T-cell (primary cell): ENCODE results near the gene COL4A1. TPM values are rescaled to one million over a fixed set of nuclear protein-coding genes. Genes with fewer than 3 reads are reported as not detected.

Experiments
- ATAC-seq, 4 experiments: fragments of 200-7000 bp in 3 of 4; fragments of 150-1000 bp in 1 of 4; cut with Tn5 transposase; replicated peaks in 1 of 4; 1 replicate in 3 of 4; 2 replicates in 1 of 4; pipeline ENCODE4 v1.10.0; 2021; ENCODE audit warnings: moderate library complexity in 3 of 4, mild to moderate bottlenecking in 2 of 4, moderate number of reproducible peaks in 1 of 4
- CTCF ChIA-PET, 2 donors: fragments of 300-600 bp; sonication (Branson Sonifier 250); formaldehyde crosslinking; loops; one replicate each; lab custom pipeline; 2022; ENCODE audit warnings: antibody characterized with exemption in 2 of 2; lab: Charles Lee
- POLR2A ChIA-PET, 2 donors: fragments of 300-600 bp; sonication (Branson Sonifier 250); formaldehyde crosslinking; loops; one replicate each; lab custom pipeline; 2022; ENCODE audit warnings: antibody characterized with exemption in 2 of 2; lab: Charles Lee
- DNase-seq, 35 experiments: peaks; one replicate each; pipeline versions ENCODE4 v3.0.0 to v3.0.0-alpha.2; 2013 to 2023
- H3K27ac ChIP-seq: one replicate; pipeline ENCODE4 v1.5.1; 2013; ENCODE audit warnings: low read length
- H3K27me3 ChIP-seq, 2 experiments: replicated peaks in 1 of 2; 1 replicate in 1 of 2; 2 replicates in 1 of 2; pipeline versions ENCODE4 v1.6.1 to v1.7.0; 2013; ENCODE audit warnings: low read length in 1 of 2, mixed read lengths in 1 of 2; ENCODE audit not compliant: control insufficient read depth in 2 of 2, insufficient read depth in 2 of 2; ENCODE audit errors: extremely low read depth in 1 of 2
- H3K36me3 ChIP-seq, 2 donors: 1 replicate in 1 of 2; 2 replicates in 1 of 2; pipeline versions ENCODE4 v1.6.1 to v1.7.0; 2013; ENCODE audit warnings: low read length in 1 of 2; ENCODE audit not compliant: control insufficient read depth in 2 of 2, insufficient read depth in 1 of 2; ENCODE audit errors: extremely low read depth in 1 of 2
- H3K4me1 ChIP-seq, 2 experiments: 1 replicate in 1 of 2; 2 replicates in 1 of 2; pipeline versions ENCODE4 v1.6.1 to v1.7.0; 2013; ENCODE audit warnings: low read length in 2 of 2, mixed read lengths in 1 of 2; ENCODE audit not compliant: insufficient read depth in 2 of 2, control insufficient read depth in 1 of 2; ENCODE audit errors: extremely low read depth in 1 of 2
- H3K4me3 ChIP-seq, 2 donors: 1 replicate in 1 of 2; 2 replicates in 1 of 2; pipeline versions ENCODE4 v1.5.1 to v1.7.0; 2013; ENCODE audit warnings: mild to moderate bottlenecking in 2 of 2, low read length in 1 of 2, moderate library complexity in 1 of 2; ENCODE audit not compliant: control insufficient read depth in 1 of 2; ENCODE audit errors: extremely low read depth in 1 of 2
- H3K9me3 ChIP-seq: 2 replicates; pipeline ENCODE4 v1.7.0; 2013
- H3K27ac Mint-ChIP-seq, 2 donors: one replicate each; pipeline ENCODE4 v1.8.0; 2020 to 2021; ENCODE audit warnings: mild to moderate bottlenecking in 2 of 2, mixed read lengths in 2 of 2
- H3K27me3 Mint-ChIP-seq, 2 donors: one replicate each; pipeline ENCODE4 v1.8.0; 2021 to 2022; ENCODE audit warnings: mixed read lengths in 2 of 2
- H3K36me3 Mint-ChIP-seq: one replicate; pipeline ENCODE4 v1.8.0; 2021; ENCODE audit warnings: mixed read lengths
- H3K4me1 Mint-ChIP-seq, 3 donors: one replicate each; pipeline ENCODE4 v1.8.0; 2020 to 2022; ENCODE audit warnings: mixed read lengths in 3 of 3, mild to moderate bottlenecking in 1 of 3
- H3K4me3 Mint-ChIP-seq, 3 donors: one replicate each; pipeline ENCODE4 v1.8.0; 2020 to 2022; ENCODE audit warnings: mild to moderate bottlenecking in 3 of 3, mixed read lengths in 3 of 3, moderate library complexity in 3 of 3
- H3K9me3 Mint-ChIP-seq, 3 donors: one replicate each; pipeline ENCODE4 v1.8.0; 2020 to 2022; ENCODE audit warnings: mixed read lengths in 3 of 3
- WGBS: methylation state at CpG from one replicate; pipeline ENCODE4 v1.1.5; 2013; ENCODE audit warnings: missing lambda C conversion rate; ENCODE audit not compliant: insufficient coverage; 5-methylcytosine and 5-hydroxymethylcytosine counted together
- total RNA-seq, 35 experiments: library from RNA in 6 of 35; stranded (reverse) in 6 of 35; fragments of 120-200 nt in 1 of 35; gene quantifications; one replicate each; pipeline versions ENCODE4 v1.2.1 to v1.2.4 and lab custom pipeline; 2013 to 2026

COL4A1 gene
- total RNA-seq, 5 donors from 2014 or later (not counting 1 experiment from before 2014, with no cell fraction given), result 0.49 to 1.3 (median 0.85) TPM; not detected in 2

DNA sequence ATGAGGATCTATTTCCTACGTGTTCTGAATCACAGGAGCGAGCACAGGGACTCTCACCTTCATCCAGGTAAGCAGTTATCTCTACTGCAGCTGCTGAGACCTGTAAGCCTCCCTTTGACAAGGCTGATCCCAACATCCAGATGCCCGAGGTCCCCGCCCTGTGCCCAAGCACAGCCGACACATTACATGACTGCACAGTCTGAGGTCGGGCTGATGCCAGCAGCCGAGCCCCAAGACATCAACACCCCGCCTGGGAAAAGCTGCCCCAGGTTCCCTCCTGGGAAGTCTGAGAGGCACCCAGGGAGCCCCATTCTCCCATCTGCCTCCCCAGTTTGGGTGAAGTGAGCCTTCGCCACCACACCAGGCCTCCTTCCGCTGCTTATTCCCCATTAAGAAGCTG is 95.9 kb downstream of the COL4A1 start:
- H3K36me3 Mint-ChIP-seq, result no peaks in the 10 kb centered on the region
- no peaks in the 10 kb centered on the region for H3K9me3 ChIP-seq
- H3K27ac ChIP-seq, result no peak overlapping the region
- DNase-seq (no peak), ATAC-seq (no peak)
- H3K27me3 Mint-ChIP-seq, result peaks cover 0 to 5% of the 10 kb centered on the region in 2 donors
- CTCF ChIA-PET, result interaction anchor here in 1 of 2 donors (0.7 kb wide), 1 partner anchor 616 kb away, joined by 3 read pairs; no protein-coding TSS in a partner anchor
- no peaks in the 10 kb centered on the region for H3K4me1 ChIP-seq
- no peak overlapping the region for H3K27ac Mint-ChIP-seq
- no peaks in the 10 kb centered on the region for H3K36me3 ChIP-seq
- H3K4me3 Mint-ChIP-seq, result no peak overlapping the region
- WGBS, result 76% methylated on average over 8 of the region's 10 CpGs
- H3K4me3 ChIP-seq, result no peak overlapping the region
- H3K27me3 ChIP-seq, result peaks cover 0 to 22% of the 10 kb centered on the region in 2 experiments
- POLR2A ChIA-PET, result no interaction called here
- H3K4me1 Mint-ChIP-seq, result no peaks in the 10 kb centered on the region
- H3K9me3 Mint-ChIP-seq, result no peaks in the 10 kb centered on the region

DNA sequence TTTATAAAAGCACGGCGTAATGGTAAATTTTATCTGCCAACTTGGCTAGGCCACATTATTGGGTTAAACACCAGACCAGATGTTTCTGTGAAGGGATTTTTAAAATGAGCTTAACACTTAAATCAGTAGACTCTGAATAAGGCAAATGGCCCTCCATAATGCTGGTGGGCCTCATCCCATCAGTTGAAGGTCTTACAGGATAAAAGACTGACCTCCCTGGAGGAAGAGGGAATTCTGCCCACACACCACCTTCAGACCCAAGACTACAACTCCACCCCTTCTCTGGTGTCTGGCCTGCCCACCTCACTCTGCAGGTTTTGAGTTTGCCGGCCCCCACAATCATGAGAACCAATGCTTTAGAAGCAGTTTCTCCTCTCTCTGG is 96.4 kb downstream of the COL4A1 start:
- Mint-ChIP-seq H3K4me1 (no peaks in the 10 kb centered on the region), H3K36me3 (no peaks in the 10 kb centered on the region), H3K27ac (no peak overlapping the region), H3K27me3 (peaks cover 0 to 5% of the 10 kb centered on the region in 2 donors), H3K4me3 (no peak overlapping the region), H3K9me3 (no peaks in the 10 kb centered on the region)
- ChIA-PET CTCF (no interaction called here), POLR2A (no interaction called here)
- ATAC-seq (no peak), DNase-seq (no peak)
- Histone ChIP-seq H3K36me3 (no peaks in the 10 kb centered on the region), H3K4me3 (no peak overlapping the region), H3K9me3 (no peaks in the 10 kb centered on the region), H3K4me1 (no peaks in the 10 kb centered on the region), H3K27ac (no peak overlapping the region), H3K27me3 (peaks cover 0 to 22% of the 10 kb centered on the region in 2 experiments)
- no CpG with 5 or more reads among the region's 3 CpGs for WGBS

DNA sequence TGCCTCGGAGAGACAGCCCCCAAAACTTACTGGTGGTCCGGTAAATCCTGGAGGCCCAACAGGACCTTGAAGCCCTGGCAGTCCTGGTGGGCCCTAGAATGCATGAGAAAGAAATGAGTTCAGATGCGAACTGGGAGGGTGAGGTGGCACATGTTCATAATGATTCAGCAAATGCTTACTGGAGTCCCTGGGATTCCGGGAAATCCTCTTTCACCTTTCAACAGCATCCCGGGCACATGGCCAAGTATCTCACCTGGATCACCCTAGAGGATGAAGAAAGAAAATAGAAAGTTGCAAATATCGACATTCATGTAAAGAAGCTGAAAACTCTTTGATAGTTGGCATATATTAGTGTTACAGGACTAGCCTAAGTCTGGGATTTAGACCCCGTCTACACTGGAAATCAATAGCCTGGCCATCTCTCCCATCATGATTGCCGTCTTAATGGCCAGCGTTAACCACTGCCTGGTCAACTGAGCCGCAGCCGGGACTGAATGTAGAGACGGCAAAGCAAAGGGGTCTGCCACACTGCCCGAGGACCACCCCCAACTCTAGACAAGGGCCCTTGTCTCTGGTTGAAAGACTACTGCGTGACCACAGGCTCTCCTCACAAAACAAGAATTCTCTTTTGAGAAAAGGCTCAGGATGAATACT is 96.9 kb downstream of the COL4A1 start:
- peaks cover 0 to 22% of the 10 kb centered on the region in 2 experiments for H3K27me3 ChIP-seq
- Mint-ChIP-seq H3K9me3 (no peaks in the 10 kb centered on the region), H3K27ac (no peak overlapping the region), H3K36me3 (no peaks in the 10 kb centered on the region), H3K27me3 (peaks cover 0 to 5% of the 10 kb centered on the region in 2 donors), H3K4me3 (no peak overlapping the region), H3K4me1 (no peaks in the 10 kb centered on the region)
- ChIA-PET POLR2A (no interaction called here), CTCF (no interaction called here)
- H3K9me3 ChIP-seq, result no peaks in the 10 kb centered on the region
- no peak overlapping the region for H3K27ac ChIP-seq
- H3K4me3 ChIP-seq, result no peak overlapping the region
- no peaks in the 10 kb centered on the region for H3K36me3 ChIP-seq
- DNase-seq, result no peak
- 90% methylated on average over 7 of the region's 14 CpGs for WGBS
- no peaks in the 10 kb centered on the region for H3K4me1 ChIP-seq
- ATAC-seq, result no peak

DNA sequence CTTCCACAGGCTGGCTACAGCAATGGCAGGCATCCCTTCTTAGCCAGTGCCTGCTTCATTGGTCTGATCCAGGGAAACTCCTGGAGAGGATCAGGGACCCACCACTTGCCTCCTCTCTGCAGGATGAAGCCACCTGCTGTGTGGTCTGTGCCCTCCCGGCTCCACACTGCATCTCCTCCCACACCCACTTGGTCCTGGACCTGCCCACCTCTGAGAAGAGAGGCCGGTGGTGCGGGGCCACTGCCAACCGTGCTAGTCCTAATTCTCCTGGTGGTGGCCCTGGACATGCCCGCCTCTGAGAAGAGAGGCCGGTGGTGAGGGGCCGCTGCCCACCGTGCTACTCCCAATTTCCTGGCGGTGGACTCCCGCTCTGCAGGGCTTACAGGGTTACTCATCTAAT is 98.8 kb downstream of the COL4A1 start:
- CTCF ChIA-PET, result no interaction called here
- 97% methylated on average over 9 of the region's 10 CpGs for WGBS

DNA sequence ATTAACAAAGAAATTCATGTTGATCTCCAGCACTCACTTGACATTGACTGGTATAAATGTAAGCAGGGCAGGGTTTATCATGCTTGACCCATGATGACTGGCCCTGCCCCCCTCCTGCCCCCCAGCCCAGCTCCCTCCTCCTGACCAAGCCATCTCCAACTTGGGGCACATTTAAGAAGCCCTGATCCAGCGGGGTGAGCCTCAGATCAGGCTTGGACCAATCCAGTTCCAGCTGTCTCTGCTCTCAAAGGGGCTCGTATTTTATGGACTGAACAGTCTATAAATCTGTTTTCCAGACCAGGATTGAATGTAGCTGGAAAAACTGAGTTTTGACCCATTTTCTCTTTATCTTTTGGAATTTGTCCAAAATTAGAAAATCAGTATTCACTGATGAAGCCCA is 100.0 kb downstream of the COL4A1 start:
- Mint-ChIP-seq H3K4me1 (no peaks in the 10 kb centered on the region), H3K27ac (no peak overlapping the region), H3K36me3 (no peaks in the 10 kb centered on the region), H3K9me3 (no peaks in the 10 kb centered on the region), H3K27me3 (peaks cover 0 to 5% of the 10 kb centered on the region in 2 donors), H3K4me3 (no peak overlapping the region)
- WGBS, result 33% methylated on average over 2 of the region's 2 CpGs
- POLR2A ChIA-PET, result no interaction called here
- no peaks in the 10 kb centered on the region for H3K9me3 ChIP-seq
- CTCF ChIA-PET, result no interaction called here
- peaks cover 0 to 11% of the 10 kb centered on the region in 2 experiments for H3K27me3 ChIP-seq
- DNase-seq, result no peak
- H3K4me1 ChIP-seq, result no peaks in the 10 kb centered on the region
- no peak overlapping the region for H3K27ac ChIP-seq
- no peak for ATAC-seq
- no peaks in the 10 kb centered on the region for H3K36me3 ChIP-seq
- H3K4me3 ChIP-seq, result no peak overlapping the region

More for the DNA sequence above, 98.8 kb downstream of the COL4A1 start:
- H3K4me3 Mint-ChIP-seq, result no peak overlapping the region
- POLR2A ChIA-PET, result no interaction called here
- no peak overlapping the region for H3K27ac Mint-ChIP-seq
- Histone ChIP-seq H3K27ac (no peak overlapping the region), H3K4me1 (no peaks in the 10 kb centered on the region), H3K27me3 (peaks cover 0 to 16% of the 10 kb centered on the region in 2 experiments), H3K9me3 (no peaks in the 10 kb centered on the region), H3K4me3 (no peak overlapping the region), H3K36me3 (no peaks in the 10 kb centered on the region)
- ATAC-seq, result no peak
- DNase-seq, result no peak
- H3K4me1 Mint-ChIP-seq, result no peaks in the 10 kb centered on the region
- H3K36me3 Mint-ChIP-seq, result no peaks in the 10 kb centered on the region
- peaks cover 0 to 5% of the 10 kb centered on the region in 2 donors for H3K27me3 Mint-ChIP-seq
- H3K9me3 Mint-ChIP-seq, result no peaks in the 10 kb centered on the region

DNA sequence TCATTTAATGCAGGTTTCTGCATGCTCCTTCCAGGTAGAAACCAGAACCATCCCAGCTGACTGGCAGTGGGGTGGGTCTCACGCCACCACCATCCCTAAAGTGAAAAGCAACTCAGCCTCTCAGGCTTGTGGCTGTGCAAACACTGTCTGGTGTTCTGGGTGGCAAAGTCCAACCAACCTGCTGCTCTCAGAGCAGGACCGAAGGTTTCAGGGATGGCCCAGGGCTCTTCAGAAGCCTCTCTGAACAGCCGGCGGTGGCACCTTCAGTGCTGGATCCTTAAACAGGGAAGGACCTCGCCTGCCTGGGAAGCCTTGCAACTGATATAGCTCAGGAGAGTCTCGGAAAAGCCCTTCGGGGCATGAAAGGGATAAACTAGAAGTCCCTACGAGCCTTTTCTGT is 100.8 kb downstream of the COL4A1 start:
- H3K9me3 Mint-ChIP-seq, result no peaks in the 10 kb centered on the region
- ChIA-PET CTCF (no interaction called here), POLR2A (no interaction called here)
- H3K4me3 ChIP-seq, result no peak overlapping the region
- H3K4me3 Mint-ChIP-seq, result no peak overlapping the region
- H3K36me3 Mint-ChIP-seq, result no peaks in the 10 kb centered on the region
- ATAC-seq, result no peak
- H3K36me3 ChIP-seq, result no peaks in the 10 kb centered on the region
- H3K27ac Mint-ChIP-seq, result no peak overlapping the region
- H3K4me1 Mint-ChIP-seq, result no peaks in the 10 kb centered on the region
- H3K4me1 ChIP-seq, result no peaks in the 10 kb centered on the region
- WGBS, result 68% methylated on average over 7 of the region's 8 CpGs
- H3K9me3 ChIP-seq, result no peaks in the 10 kb centered on the region
- H3K27me3 ChIP-seq, result peaks cover 0 to 10% of the 10 kb centered on the region in 2 experiments
- no peak overlapping the region for H3K27ac ChIP-seq
- DNase-seq, result no peak
- peaks cover 0 to 5% of the 10 kb centered on the region in 2 donors for H3K27me3 Mint-ChIP-seq
